Measurements from ENCODE around the gene PPP1R11. TPM values are rescaled to one million over a fixed set of nuclear protein-coding genes. Genes with fewer than 3 reads are reported as not detected.

The PPP1R11 gene
- total and polyA plus RNA-seq, 9 donors, result 27.8 to 114 (median 46.2) TPM

GRCh38 chr6:30055513-30055912 lies 11.5 kb upstream of the PPP1R11 start:
- WGBS, 3 donors, result 40 to 59% (median 59%) methylated on average over 1 of the region's 1 CpG
- no peak for DNase-seq
- TF ChIP-seq EP300 (IDR thresholded peaks at IDR 0.05) (no peak), CTCF (IDR thresholded peaks at IDR 0.05) (no peak), POLR2A (IDR thresholded peaks at IDR 0.05) (no peak)
- intact Hi-C loops (cut with DNase I), result no loop called here
- H3K9me3 ChIP-seq, result no peaks in the 10 kb centered on the region
- no peaks in the 10 kb centered on the region for H3K27me3 ChIP-seq
- no peak overlapping the region for H3K4me3 ChIP-seq
- peaks cover 2% of the 10 kb centered on the region for H3K4me1 ChIP-seq (ENCODE audit: insufficient read depth)
- no peaks in the 10 kb centered on the region for H3K36me3 ChIP-seq
- no peak overlapping the region for H3K27ac ChIP-seq

- H3K4me3 ChIP-seq, result peak overlapping the region; percentile 89
- intact Hi-C loops (cut with DNase I), result no loop called here
- 0% methylated on average over 24 of the region's 24 CpGs for WGBS, 3 donors
- H3K27me3 ChIP-seq, result no peaks in the 10 kb centered on the region
- H3K4me1 ChIP-seq (ENCODE audit: insufficient read depth), result peaks cover 5% of the 10 kb centered on the region
- peak in 2 of 5 donors; percentile 16 to 48 for DNase-seq
- no peak for TF ChIP-seq POLR2A (IDR thresholded peaks at IDR 0.05)
- no peak for TF ChIP-seq CTCF (IDR thresholded peaks at IDR 0.05)
- TF ChIP-seq EP300 (IDR thresholded peaks at IDR 0.05), result no peak
- H3K9me3 ChIP-seq, result no peaks in the 10 kb centered on the region
- H3K27ac ChIP-seq, result peak overlapping the region; percentile 26 to 88
- H3K36me3 ChIP-seq, result no peaks in the 10 kb centered on the region
Observed at GRCh38 chr6:30060606-30061091, 6.3 kb upstream of the PPP1R11 start.

GRCh38 chr6:30061092-30061857 lies 5.7 kb upstream of the PPP1R11 start, which contains the start of gene POLR1H:
TSS of gene POLR1H (plus strand) at chr6:30061265. CDS start at chr6:30061525, 260 bp downstream.
- WGBS, 3 donors, result 0% methylated on average over 45 to 48 of the region's 48 CpGs
- peaks cover 5% of the 10 kb centered on the region for H3K4me1 ChIP-seq (ENCODE audit: insufficient read depth)
- intact Hi-C loops (cut with DNase I), result no loop called here

More at GRCh38 chr6:30061092-30061857, 5.7 kb upstream of the PPP1R11 start, which contains the start of gene POLR1H:
- Histone ChIP-seq H3K36me3 (no peaks in the 10 kb centered on the region), H3K9me3 (no peaks in the 10 kb centered on the region), H3K27me3 (no peaks in the 10 kb centered on the region), H3K4me3 (peak within 1 kb of the TSS; percentile 89), H3K27ac (peak within 1 kb of the TSS; percentile 26 to 88)
- TF ChIP-seq CTCF (IDR thresholded peaks at IDR 0.05), result peak in 1 of 3 donors; percentile 11
- TF ChIP-seq EP300 (IDR thresholded peaks at IDR 0.05), result no peak
- TF ChIP-seq POLR2A (IDR thresholded peaks at IDR 0.05), result peak; percentile 86
- DNase-seq, result peak; percentile 91 to 94 (median 92)
